ENCODE results near the gene HEATR5A. TPM values are rescaled to one million over a fixed set of nuclear protein-coding genes. Genes with fewer than 3 reads are reported as not detected.

HEATR5A gene
- total RNA-seq, 1 experiment from 2014 or later, result 19.0 TPM

- no peak for DNase-seq (ENCODE audit: low spot score)
- POLR2A ChIA-PET (ENCODE audit: low non-redundant PET), result no interaction called here
Measured at GRCh38 chr14:31391473-31391872, 28.9 kb downstream of the HEATR5A start.

GRCh38 chr14:31389946-31390345 is 30.4 kb downstream of the HEATR5A start:
- Histone ChIP-seq H3K4me3 (ENCODE audit: low read depth, low read length, poor library complexity, severe bottlenecking) (no peak overlapping the region), H3K36me3 (ENCODE audit: insufficient read depth, low read length, poor library complexity, severe bottlenecking) (no peaks in the 10 kb centered on the region), H3K27ac (ENCODE audit: low read depth, low read length, poor library complexity, severe bottlenecking) (no peak overlapping the region), H3K27me3 (replicated peaks; ENCODE audit: insufficient read depth, low read depth, low read length, poor library complexity) (no peaks in the 10 kb centered on the region), H3K4me1 (ENCODE audit: insufficient read depth, low read length, poor library complexity, severe bottlenecking) (no peaks in the 10 kb centered on the region), H3K9me3 (ENCODE audit: low read depth, low read length, poor library complexity, severe bottlenecking) (no peaks in the 10 kb centered on the region)
- BruUV-seq (replicated peaks), result no TSS peak
- ChIA-PET CTCF (no interaction called here), POLR2A (ENCODE audit: low non-redundant PET) (no interaction called here)
- TF ChIP-seq EZH2 (IDR thresholded peaks at IDR 0.05; ENCODE audit: borderline replicate concordance, low read depth, low read length, poor library complexity, severe bottlenecking) (no peak), CTCF (conservative IDR thresholded peaks at IDR 0.05; ENCODE audit: low read depth, low read length) (no peak)
- DNase-seq (ENCODE audit: low spot score), result no peak
- intact Hi-C loops (cut with micrococcal nuclease; ENCODE audit: unreplicated experiment), result no loop called here

More at GRCh38 chr14:31391473-31391872, 28.9 kb downstream of the HEATR5A start:
- H3K4me1 ChIP-seq (ENCODE audit: insufficient read depth, low read length, poor library complexity, severe bottlenecking), result no peaks in the 10 kb centered on the region
- H3K9me3 ChIP-seq (ENCODE audit: low read depth, low read length, poor library complexity, severe bottlenecking), result no peaks in the 10 kb centered on the region
- TF ChIP-seq EZH2 (IDR thresholded peaks at IDR 0.05; ENCODE audit: borderline replicate concordance, low read depth, low read length, poor library complexity, severe bottlenecking) (no peak), CTCF (conservative IDR thresholded peaks at IDR 0.05; ENCODE audit: low read depth, low read length) (no peak)
- CTCF ChIA-PET, result no interaction called here
- H3K27ac ChIP-seq (ENCODE audit: low read depth, low read length, poor library complexity, severe bottlenecking), result no peak overlapping the region
- intact Hi-C loops (cut with micrococcal nuclease; ENCODE audit: unreplicated experiment), result no loop called here
- H3K27me3 ChIP-seq (replicated peaks; ENCODE audit: insufficient read depth, low read depth, low read length, poor library complexity), result no peaks in the 10 kb centered on the region
- no TSS peak for BruUV-seq (replicated peaks)
- H3K4me3 ChIP-seq (ENCODE audit: low read depth, low read length, poor library complexity, severe bottlenecking), result no peak overlapping the region
- H3K36me3 ChIP-seq (ENCODE audit: insufficient read depth, low read length, poor library complexity, severe bottlenecking), result no peaks in the 10 kb centered on the region

GRCh38 chr14:31388687-31389413 is 31.5 kb downstream of the HEATR5A start:
- DNase-seq (ENCODE audit: low spot score), result no peak
- Histone ChIP-seq H3K27ac (ENCODE audit: low read depth, low read length, poor library complexity, severe bottlenecking) (no peak overlapping the region), H3K27me3 (replicated peaks; ENCODE audit: insufficient read depth, low read depth, low read length, poor library complexity) (no peaks in the 10 kb centered on the region), H3K4me3 (ENCODE audit: low read depth, low read length, poor library complexity, severe bottlenecking) (no peak overlapping the region), H3K36me3 (ENCODE audit: insufficient read depth, low read length, poor library complexity, severe bottlenecking) (no peaks in the 10 kb centered on the region), H3K9me3 (ENCODE audit: low read depth, low read length, poor library complexity, severe bottlenecking) (no peaks in the 10 kb centered on the region), H3K4me1 (ENCODE audit: insufficient read depth, low read length, poor library complexity, severe bottlenecking) (no peaks in the 10 kb centered on the region)
- intact Hi-C loops (cut with micrococcal nuclease; ENCODE audit: unreplicated experiment), result no loop called here
- no TSS peak for BruUV-seq (replicated peaks)
- TF ChIP-seq CTCF (conservative IDR thresholded peaks at IDR 0.05; ENCODE audit: low read depth, low read length) (no peak), EZH2 (IDR thresholded peaks at IDR 0.05; ENCODE audit: borderline replicate concordance, low read depth, low read length, poor library complexity, severe bottlenecking) (no peak)
- ChIA-PET CTCF (no interaction called here), POLR2A (ENCODE audit: low non-redundant PET) (interaction anchor here (0.6 kb wide), 1 partner anchor 155 kb away, joined by 3 read pairs; no protein-coding TSS in a partner anchor)
